Activated CD8-positive, alpha-beta memory T cell treated with anti-CD3 and anti-CD28 coated beads, Interleukin-2, amount 50 U/mL, for 1 hour (primary cell): ENCODE measurements around the gene KCNJ4.

Source experiments
- DNase-seq: peaks from one replicate; pipeline ENCODE4 v3.0.0-alpha.2; 2020; ENCODE audit errors: extremely low read depth

The KCNJ4 gene

GRCh38 chr22:38431266-38432010, 23.6 kb downstream of the KCNJ4 start:
- no peak for DNase-seq

- DNase-seq = no peak
These were observed 25.4 kb downstream of the KCNJ4 start for GRCh38 chr22:38429499-38430068.

- DNase-seq = no peak
These were observed 26.3 kb downstream of the KCNJ4 start for GRCh38 chr22:38428714-38429113.

GRCh38 chr22:38427940-38428339, 27.1 kb downstream of the KCNJ4 start:
- DNase-seq = no peak

GRCh38 chr22:38427465-38427864, 27.5 kb downstream of the KCNJ4 start:
- no peak for DNase-seq

- no peak for DNase-seq
These were observed 28.4 kb downstream of the KCNJ4 start for GRCh38 chr22:38426628-38427027.

- DNase-seq = no peak
These were observed 30.4 kb downstream of the KCNJ4 start for GRCh38 chr22:38424525-38425080.

GRCh38 chr22:38423512-38424503, 31.2 kb downstream of the KCNJ4 start:
- DNase-seq = no peak

- DNase-seq = no peak
These were observed 32.1 kb downstream of the KCNJ4 start for GRCh38 chr22:38422611-38423511.

- DNase-seq = no peak
These were observed 34.3 kb downstream of the KCNJ4 start for GRCh38 chr22:38420734-38421133.

- no peak for DNase-seq
These were observed 35.2 kb downstream of the KCNJ4 start for GRCh38 chr22:38419858-38420160.

- no peak for DNase-seq
These were observed 35.7 kb downstream of the KCNJ4 start for GRCh38 chr22:38419121-38419857.

GRCh38 chr22:38418589-38418988, 36.4 kb downstream of the KCNJ4 start:
- DNase-seq = no peak

GRCh38 chr22:38417252-38418060, 37.5 kb downstream of the KCNJ4 start:
- no peak for DNase-seq

- no peak for DNase-seq
These were observed 38.3 kb downstream of the KCNJ4 start for GRCh38 chr22:38416621-38417251.

GRCh38 chr22:38415561-38416321, 39.3 kb downstream of the KCNJ4 start:
- DNase-seq = no peak

GRCh38 chr22:38415046-38415445, 40.0 kb downstream of the KCNJ4 start:
- no peak for DNase-seq

- no peak for DNase-seq
These were observed 41.0 kb downstream of the KCNJ4 start for GRCh38 chr22:38414009-38414395.
